Skeletal muscle tissue (tissue), 4 donors: ENCODE measurements around the gene LPCAT2. TPM values are rescaled to one million over a fixed set of nuclear protein-coding genes. Genes with fewer than 3 reads are reported as not detected.

ENCODE experiments used
- H3K27ac ChIP-seq: one replicate; pipeline ENCODE4 v1.7.0; 2013; ENCODE audit warnings: mild to moderate bottlenecking, low read depth, low read length, inconsistent platforms
- H3K27me3 ChIP-seq, 3 donors: one replicate each; pipeline ENCODE4 v1.7.0; 2013; ENCODE audit warnings: low read length in 3 of 3; ENCODE audit not compliant: control insufficient read depth in 3 of 3, insufficient read depth in 3 of 3
- H3K36me3 ChIP-seq, 3 donors: one replicate each; pipeline ENCODE4 v1.7.0; 2013; ENCODE audit warnings: low read length in 3 of 3; ENCODE audit not compliant: control insufficient read depth in 3 of 3, insufficient read depth in 3 of 3
- H3K4me1 ChIP-seq, 3 donors: one replicate each; pipeline ENCODE4 v1.7.0; 2013; ENCODE audit warnings: low read length in 3 of 3, mild to moderate bottlenecking in 3 of 3; ENCODE audit not compliant: control insufficient read depth in 3 of 3, insufficient read depth in 3 of 3
- H3K4me3 ChIP-seq, 3 donors: one replicate each; pipeline ENCODE4 v1.7.0; 2013; ENCODE audit warnings: low read length in 3 of 3
- H3K9ac ChIP-seq, 3 donors: one replicate each; pipeline ENCODE4 v1.7.0; 2013; ENCODE audit warnings: low read length in 3 of 3, mild to moderate bottlenecking in 3 of 3, moderate library complexity in 2 of 3, low read depth in 1 of 3
- H3K9me3 ChIP-seq, 3 donors: one replicate each; pipeline ENCODE4 v1.7.0; 2013; ENCODE audit warnings: low read length in 3 of 3; ENCODE audit not compliant: control insufficient read depth in 3 of 3
- total RNA-seq: library from RNA; depleted of rRNA; stranded (reverse); fragments of >200 nt; gene quantifications from one replicate; pipeline ENCODE4 v1.2.3, GENCODE V29; 2014
- donor health status: Osteomylitis.

Gene LPCAT2
- total RNA-seq, 1 donor from 2014 or later: 24.5 TPM

GRCh38 chr16:55571191-55571897 is 62.5 kb downstream of the LPCAT2 start:
- H3K27me3 ChIP-seq: no peaks in the 10 kb centered on the region
- no peak overlapping the region for H3K4me3 ChIP-seq
- no peaks in the 10 kb centered on the region for H3K36me3 ChIP-seq
- no peak overlapping the region for H3K27ac ChIP-seq
- no peak overlapping the region for H3K9ac ChIP-seq
- H3K4me1 ChIP-seq: peaks cover 0 to 6% (median 5%) of the 10 kb centered on the region in 3 donors
- no peaks in the 10 kb centered on the region for H3K9me3 ChIP-seq

GRCh38 chr16:55572439-55572838 is 63.6 kb downstream of the LPCAT2 start:
- H3K36me3 ChIP-seq: no peaks in the 10 kb centered on the region
- H3K4me1 ChIP-seq: peaks cover 0 to 6% (median 5%) of the 10 kb centered on the region in 3 donors
- H3K27me3 ChIP-seq: no peaks in the 10 kb centered on the region
- H3K27ac ChIP-seq: no peak overlapping the region
- no peaks in the 10 kb centered on the region for H3K9me3 ChIP-seq
- H3K4me3 ChIP-seq: no peak overlapping the region
- H3K9ac ChIP-seq: no peak overlapping the region

DNA sequence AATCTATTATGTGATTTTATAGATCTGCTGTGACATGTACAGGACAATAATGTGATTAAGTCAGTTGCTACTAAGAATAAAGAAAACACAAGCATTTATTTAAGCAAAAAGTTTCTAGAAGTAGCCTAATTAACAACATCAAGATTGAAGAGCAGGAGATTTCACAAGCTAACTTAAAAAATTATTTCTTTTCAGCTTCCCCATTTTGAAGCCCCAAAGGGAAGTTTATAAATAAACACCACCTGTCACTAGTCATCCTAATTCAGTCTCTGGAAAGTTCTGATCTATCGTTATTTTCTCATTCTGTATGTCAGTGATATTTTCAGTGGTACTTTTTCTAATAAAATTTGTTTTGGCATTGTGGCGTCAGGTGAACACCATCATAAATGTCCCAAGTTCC is 65.9 kb downstream of the LPCAT2 start:
- H3K9me3 ChIP-seq: no peaks in the 10 kb centered on the region
- H3K27ac ChIP-seq: no peak overlapping the region
- H3K4me3 ChIP-seq: no peak overlapping the region
- H3K27me3 ChIP-seq: no peaks in the 10 kb centered on the region
- no peak overlapping the region for H3K9ac ChIP-seq
- H3K4me1 ChIP-seq: no peaks in the 10 kb centered on the region
- peaks cover 0 to 4% (median 0%) of the 10 kb centered on the region in 3 donors for H3K36me3 ChIP-seq

GRCh38 chr16:55575496-55575895 is 66.6 kb downstream of the LPCAT2 start:
- Histone ChIP-seq H3K9me3 (no peaks in the 10 kb centered on the region), H3K9ac (no peak overlapping the region), H3K4me1 (no peaks in the 10 kb centered on the region), H3K27me3 (no peaks in the 10 kb centered on the region), H3K36me3 (peaks cover 0 to 5% (median 0%) of the 10 kb centered on the region in 3 donors), H3K27ac (no peak overlapping the region), H3K4me3 (no peak overlapping the region)

DNA sequence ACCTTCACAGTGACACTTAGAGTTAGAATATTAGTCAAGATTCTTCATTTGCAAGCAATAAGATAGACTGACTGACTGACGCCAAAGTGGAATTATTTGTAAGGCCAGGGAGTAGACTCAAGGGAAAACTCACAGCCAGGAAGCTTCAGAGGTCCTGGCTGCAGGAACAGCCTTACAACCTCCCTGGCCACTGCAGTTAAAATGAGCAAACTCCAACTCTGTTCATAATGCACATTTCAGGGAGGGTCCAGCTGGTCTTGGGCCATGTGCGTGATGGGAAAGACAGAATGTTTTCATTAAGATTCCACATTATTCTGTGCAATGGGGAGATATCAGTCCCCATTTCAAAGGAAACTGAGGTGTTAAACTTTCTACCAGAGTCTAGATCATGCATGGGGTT is 67.5 kb downstream of the LPCAT2 start:
- H3K27me3 ChIP-seq: no peaks in the 10 kb centered on the region
- H3K4me1 ChIP-seq: no peaks in the 10 kb centered on the region
- peaks cover 0 to 5% (median 0%) of the 10 kb centered on the region in 3 donors for H3K36me3 ChIP-seq
- no peak overlapping the region for H3K9ac ChIP-seq
- H3K4me3 ChIP-seq: no peak overlapping the region
- H3K9me3 ChIP-seq: no peaks in the 10 kb centered on the region
- H3K27ac ChIP-seq: no peak overlapping the region

DNA sequence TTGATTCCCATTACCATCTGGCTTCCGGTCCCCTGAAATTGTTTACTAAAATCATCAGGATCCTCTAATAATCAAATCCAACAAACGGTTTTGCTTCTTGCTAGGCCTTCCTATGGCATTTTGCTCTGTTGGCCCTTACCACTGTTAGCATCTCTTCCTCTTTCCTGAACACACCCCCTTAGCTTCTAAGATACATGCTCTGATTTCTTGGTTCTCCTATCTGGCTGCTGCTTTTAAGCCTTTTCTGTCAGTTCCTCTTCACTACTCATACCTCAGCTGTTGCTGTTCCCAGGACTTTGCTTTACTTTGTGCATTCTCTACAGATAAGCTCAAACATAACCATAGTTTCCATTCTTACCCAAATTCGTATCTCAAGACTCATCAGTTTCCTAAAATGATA is 69.0 kb downstream of the LPCAT2 start:
- Histone ChIP-seq H3K9ac (no peak overlapping the region), H3K27ac (no peak overlapping the region), H3K4me3 (no peak overlapping the region), H3K4me1 (no peaks in the 10 kb centered on the region), H3K27me3 (no peaks in the 10 kb centered on the region), H3K9me3 (no peaks in the 10 kb centered on the region), H3K36me3 (peaks cover 0 to 5% (median 0%) of the 10 kb centered on the region in 3 donors)

GRCh38 chr16:55585631-55586030 is 76.8 kb downstream of the LPCAT2 start:
- Histone ChIP-seq H3K4me1 (no peaks in the 10 kb centered on the region), H3K36me3 (no peaks in the 10 kb centered on the region), H3K9ac (no peak overlapping the region), H3K9me3 (no peaks in the 10 kb centered on the region), H3K27ac (no peak overlapping the region), H3K4me3 (no peak overlapping the region), H3K27me3 (no peaks in the 10 kb centered on the region)

DNA sequence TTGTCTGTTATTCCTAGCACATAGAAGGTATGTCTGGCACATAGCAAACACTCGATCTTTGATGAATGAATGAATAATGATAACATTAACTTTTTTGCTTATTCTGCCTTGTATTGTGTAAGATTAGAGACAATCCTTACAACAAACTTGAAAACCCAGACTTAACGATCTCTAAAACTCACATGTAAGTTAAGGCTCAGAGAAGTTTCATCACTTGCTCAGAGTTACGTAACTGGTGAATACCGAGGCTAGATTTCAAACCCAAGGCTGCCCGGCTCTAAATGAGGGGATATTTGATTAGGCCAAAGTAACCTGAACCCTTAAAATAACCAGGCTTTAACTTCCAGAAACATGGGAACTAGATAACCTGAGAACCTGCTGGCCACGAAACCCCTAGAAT is 79.9 kb downstream of the LPCAT2 start:
- no peaks in the 10 kb centered on the region for H3K9me3 ChIP-seq
- no peak overlapping the region for H3K9ac ChIP-seq
- no peak overlapping the region for H3K27ac ChIP-seq
- no peaks in the 10 kb centered on the region for H3K4me1 ChIP-seq
- H3K4me3 ChIP-seq: no peak overlapping the region
- H3K36me3 ChIP-seq: no peaks in the 10 kb centered on the region
- peaks cover 0 to 7% (median 0%) of the 10 kb centered on the region in 3 donors for H3K27me3 ChIP-seq

GRCh38 chr16:55592306-55592705 is 83.4 kb downstream of the LPCAT2 start:
- no peak overlapping the region for H3K27ac ChIP-seq
- H3K27me3 ChIP-seq: peaks cover 0 to 7% (median 0%) of the 10 kb centered on the region in 3 donors
- H3K4me3 ChIP-seq: no peak overlapping the region

DNA sequence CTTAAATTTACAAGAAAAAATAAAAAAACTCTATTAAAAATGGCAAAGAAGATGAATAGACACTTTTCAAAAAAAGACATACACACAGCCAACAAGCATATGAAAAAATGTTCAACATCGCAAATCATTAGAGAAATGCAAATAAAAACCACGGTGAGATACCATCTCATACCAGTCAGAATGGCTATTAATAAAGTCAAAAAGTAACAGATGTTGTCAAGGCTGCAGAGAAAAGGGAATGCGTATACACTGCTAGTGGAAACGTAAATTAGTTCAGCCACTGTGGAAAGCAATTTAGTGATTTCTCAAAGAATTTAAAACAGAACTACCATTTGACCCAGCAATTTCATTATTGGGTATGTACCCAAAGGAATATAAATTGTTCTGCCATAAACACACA is 89.1 kb downstream of the LPCAT2 start:
- H3K27ac ChIP-seq: no peak overlapping the region
- H3K36me3 ChIP-seq: no peaks in the 10 kb centered on the region
- H3K9ac ChIP-seq: no peak overlapping the region
- H3K27me3 ChIP-seq: no peaks in the 10 kb centered on the region
- H3K4me1 ChIP-seq: no peaks in the 10 kb centered on the region
- no peaks in the 10 kb centered on the region for H3K9me3 ChIP-seq
- no peak overlapping the region for H3K4me3 ChIP-seq

More at GRCh38 chr16:55592306-55592705, 83.4 kb downstream of the LPCAT2 start:
- Histone ChIP-seq H3K4me1 (no peaks in the 10 kb centered on the region), H3K9ac (no peak overlapping the region), H3K9me3 (no peaks in the 10 kb centered on the region), H3K36me3 (no peaks in the 10 kb centered on the region)
